ENCODE measurements around the gene KCNMB4.

GRCh38 chr12:70393787-70394499 is 27.9 kb downstream of the KCNMB4 start:
- no peak for TF ChIP-seq CTCF (IDR thresholded peaks at IDR 0.05)
- no peak for TF ChIP-seq POLR2A (IDR thresholded peaks at IDR 0.05)
